Measurements from ENCODE around the gene ADGRA3.

The ADGRA3 gene

GRCh38 chr4:22442956-22443355 is 72.9 kb downstream of the ADGRA3 start:
- Histone ChIP-seq H3F3A (ENCODE audit: insufficient read depth) (no peaks in the 10 kb centered on the region), H3K4me3 (ENCODE audit: insufficient read depth, low read length, poor library complexity, severe bottlenecking) (no peak overlapping the region), H3K9me3 (ENCODE audit: insufficient read depth, low read length) (no peaks in the 10 kb centered on the region), H3K27me3 (ENCODE audit: low read length) (no peaks in the 10 kb centered on the region), H3K9ac (ENCODE audit: low read length) (no peak overlapping the region), H3K4me2 (ENCODE audit: low read depth, low read length, poor library complexity, severe bottlenecking) (no peak overlapping the region), H3K79me2 (ENCODE audit: insufficient read depth, low read length) (no peaks in the 10 kb centered on the region), H2AFZ (ENCODE audit: low read depth, low read length, severe bottlenecking) (no peak overlapping the region), H3K27ac (ENCODE audit: low read depth, low read length) (no peak overlapping the region), H4K20me1 (ENCODE audit: low read depth, low read length) (no peaks in the 10 kb centered on the region; the same call in 1 of the 2 replicates), H3K9me2 (replicated peaks; ENCODE audit: insufficient read depth, low read length) (no peaks in the 10 kb centered on the region; the same call in 1 of the 2 replicates), H3K36me3 (ENCODE audit: low read length) (no peaks in the 10 kb centered on the region)
- no peak for TF ChIP-seq CTCF (IDR thresholded peaks at IDR 0.05; ENCODE audit: insufficient read depth, low read length, poor library complexity, severe bottlenecking)
- TF ChIP-seq EZH2phosphoT487 (conservative IDR thresholded peaks at IDR 0.05; ENCODE audit: low read length): no peak

- no peak overlapping the region for H3K4me3 ChIP-seq (ENCODE audit: insufficient read depth, low read length, poor library complexity, severe bottlenecking)
- no peaks in the 10 kb centered on the region for H3K27me3 ChIP-seq (ENCODE audit: low read length)
- no peaks in the 10 kb centered on the region for H3K36me3 ChIP-seq (ENCODE audit: low read length)
- no peaks in the 10 kb centered on the region for H3K79me2 ChIP-seq (ENCODE audit: insufficient read depth, low read length)
- H3K9me3 ChIP-seq (ENCODE audit: insufficient read depth, low read length): no peaks in the 10 kb centered on the region
- H4K20me1 ChIP-seq (ENCODE audit: low read depth, low read length): no peaks in the 10 kb centered on the region; the same call in 1 of the 2 replicates
- H2AFZ ChIP-seq (ENCODE audit: low read depth, low read length, severe bottlenecking): no peak overlapping the region
- H3F3A ChIP-seq (ENCODE audit: insufficient read depth): no peaks in the 10 kb centered on the region
- no peaks in the 10 kb centered on the region for H3K9me2 ChIP-seq (replicated peaks; ENCODE audit: insufficient read depth, low read length)
- H3K4me2 ChIP-seq (ENCODE audit: low read depth, low read length, poor library complexity, severe bottlenecking): no peak overlapping the region
- no peak overlapping the region for H3K9ac ChIP-seq (ENCODE audit: low read length)
- H3K27ac ChIP-seq (ENCODE audit: low read depth, low read length): no peak overlapping the region
- TF ChIP-seq CTCF (IDR thresholded peaks at IDR 0.05; ENCODE audit: insufficient read depth, low read length, poor library complexity, severe bottlenecking): no peak
- TF ChIP-seq EZH2phosphoT487 (conservative IDR thresholded peaks at IDR 0.05; ENCODE audit: low read length): no peak
Measured at GRCh38 chr4:22440999-22441398, 74.9 kb downstream of the ADGRA3 start.

DNA sequence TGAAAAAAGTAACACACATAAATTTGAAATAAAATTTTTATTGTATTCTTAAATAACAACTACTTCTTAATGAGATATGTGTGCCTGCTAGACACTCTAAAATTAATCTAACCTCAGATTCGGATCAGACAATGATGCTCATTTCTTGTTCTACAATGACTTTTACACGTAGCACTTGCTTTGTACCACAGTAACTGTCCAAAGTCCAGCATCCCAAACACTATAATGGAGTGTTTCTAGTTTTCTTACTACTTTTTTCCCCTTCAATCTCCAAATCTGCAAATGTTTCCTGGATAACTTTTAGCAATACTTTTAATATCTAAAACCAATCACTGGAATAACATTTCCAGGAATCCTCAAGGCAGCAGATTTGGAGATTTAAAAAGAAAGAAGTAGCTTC is 75.9 kb downstream of the ADGRA3 start:
- no peak overlapping the region for H3K27ac ChIP-seq (ENCODE audit: low read depth, low read length)
- no peak overlapping the region for H2AFZ ChIP-seq (ENCODE audit: low read depth, low read length, severe bottlenecking)
- H3F3A ChIP-seq (ENCODE audit: insufficient read depth): no peaks in the 10 kb centered on the region
- H3K9ac ChIP-seq (ENCODE audit: low read length): no peak overlapping the region
- no peaks in the 10 kb centered on the region for H3K36me3 ChIP-seq (ENCODE audit: low read length)
- H3K27me3 ChIP-seq (ENCODE audit: low read length): no peaks in the 10 kb centered on the region
- H3K9me2 ChIP-seq (replicated peaks; ENCODE audit: insufficient read depth, low read length): no peaks in the 10 kb centered on the region
- TF ChIP-seq CTCF (IDR thresholded peaks at IDR 0.05; ENCODE audit: insufficient read depth, low read length, poor library complexity, severe bottlenecking) (no peak), EZH2phosphoT487 (conservative IDR thresholded peaks at IDR 0.05; ENCODE audit: low read length) (no peak)
- H3K4me3 ChIP-seq (ENCODE audit: insufficient read depth, low read length, poor library complexity, severe bottlenecking): no peak overlapping the region
- no peak overlapping the region for H3K4me2 ChIP-seq (ENCODE audit: low read depth, low read length, poor library complexity, severe bottlenecking)
- H4K20me1 ChIP-seq (ENCODE audit: low read depth, low read length): no peaks in the 10 kb centered on the region; the same call in 1 of the 2 replicates
- H3K79me2 ChIP-seq (ENCODE audit: insufficient read depth, low read length): no peaks in the 10 kb centered on the region
- no peaks in the 10 kb centered on the region for H3K9me3 ChIP-seq (ENCODE audit: insufficient read depth, low read length)

All from SU-DHL-6 (cell line).